ENCODE data around the gene NR1H4. TPM values are rescaled to one million over a fixed set of nuclear protein-coding genes. Genes with fewer than 3 reads are reported as not detected.

NR1H4 gene
- total RNA-seq, 1 experiment from 2014 or later = not detected

- TF ChIP-seq PRRX2 (CRISPR knock-in tag; IDR thresholded peaks at IDR 0.05) (no peak), FOXP4 (CRISPR knock-in tag; IDR thresholded peaks at IDR 0.05) (no peak), ZNF423 (CRISPR knock-in tag; IDR thresholded peaks at IDR 0.05) (no peak)
Measured at GRCh38 chr12:100460702-100461101, 13.0 kb upstream of the NR1H4 start (continued).

GRCh38 chr12:100461330-100461973 lies 12.2 kb upstream of the NR1H4 start:
- Mint-ChIP-seq H3K4me3 (no peak overlapping the region), H3K9me3 (no peaks in the 10 kb centered on the region), H3K27ac (no peak overlapping the region), H3K27me3 (ENCODE audit: low read depth) (no peaks in the 10 kb centered on the region), H3K36me3 (no peaks in the 10 kb centered on the region), H3K4me1 (peaks cover 10% of the 10 kb centered on the region)
- no peak for ATAC-seq
- ChIA-PET CTCF (interaction anchor here (0.6 to 1.8 kb wide), 3 partner anchors 14 to 113 kb away, joined by 3 to 8 read pairs (median 4); no protein-coding TSS in a partner anchor), POLR2A (interaction anchor here (0.9 kb wide), 1 partner anchor 11 kb away, joined by 3 read pairs; no protein-coding TSS in a partner anchor)
- no peak for DNase-seq (ENCODE audit: low spot score)
- TF ChIP-seq MYBL2 (CRISPR knock-in tag; IDR thresholded peaks at IDR 0.05) (no peak), PRRX2 (CRISPR knock-in tag; IDR thresholded peaks at IDR 0.05) (no peak), MLX (CRISPR knock-in tag; IDR thresholded peaks at IDR 0.05) (no peak), ZNF423 (CRISPR knock-in tag; IDR thresholded peaks at IDR 0.05) (no peak), E2F4 (CRISPR knock-in tag; IDR thresholded peaks at IDR 0.05; ENCODE audit: borderline replicate concordance, low read depth) (no peak), ZNF671 (CRISPR knock-in tag; IDR thresholded peaks at IDR 0.05) (no peak), JAZF1 (CRISPR knock-in tag; IDR thresholded peaks at IDR 0.05) (no peak), KAT7 (CRISPR knock-in tag; IDR thresholded peaks at IDR 0.05; ENCODE audit: borderline replicate concordance) (no peak), ETV6 (CRISPR knock-in tag; IDR thresholded peaks at IDR 0.05) (no peak), EMX1 (CRISPR knock-in tag; IDR thresholded peaks at IDR 0.05) (no peak), TEAD4 (CRISPR knock-in tag; IDR thresholded peaks at IDR 0.05) (no peak), ZNF219 (CRISPR knock-in tag; IDR thresholded peaks at IDR 0.05; ENCODE audit: borderline replicate concordance) (no peak), NR3C1 (CRISPR knock-in tag; conservative IDR thresholded peaks at IDR 0.05; ENCODE audit: low read depth) (no peak), FOXP4 (CRISPR knock-in tag; IDR thresholded peaks at IDR 0.05) (no peak), CDX4 (CRISPR knock-in tag; IDR thresholded peaks at IDR 0.05; ENCODE audit: borderline replicate concordance) (no peak)

- Mint-ChIP-seq H3K36me3 (no peaks in the 10 kb centered on the region), H3K27me3 (ENCODE audit: low read depth) (no peaks in the 10 kb centered on the region), H3K9me3 (no peaks in the 10 kb centered on the region), H3K4me3 (no peak overlapping the region), H3K27ac (no peak overlapping the region), H3K4me1 (peaks cover 18% of the 10 kb centered on the region)
- DNase-seq (ENCODE audit: low spot score) (no peak), ATAC-seq (no peak)
- CTCF ChIA-PET = interaction anchor here (0.6 to 2.8 kb wide), 2 partner anchors 59 to 70 kb away, joined by 3 to 8 read pairs; no protein-coding TSS in a partner anchor
- POLR2A ChIA-PET = no interaction called here
- TF ChIP-seq MYBL2 (CRISPR knock-in tag; IDR thresholded peaks at IDR 0.05) (no peak), ZNF121 (CRISPR knock-in tag; IDR thresholded peaks at IDR 0.05) (no peak), ETV6 (CRISPR knock-in tag; IDR thresholded peaks at IDR 0.05) (no peak), KAT7 (CRISPR knock-in tag; IDR thresholded peaks at IDR 0.05; ENCODE audit: borderline replicate concordance) (no peak), ZNF425 (CRISPR knock-in tag; conservative IDR thresholded peaks at IDR 0.05) (no peak), ATF1 (CRISPR knock-in tag; IDR thresholded peaks at IDR 0.05) (no peak)
Measured at GRCh38 chr12:100463661-100464060, 10.0 kb upstream of the NR1H4 start.

Measured in WTC11 (cell line).